Effector memory CD4-positive, alpha-beta T cell (primary cell): ENCODE data around the gene ABCF1.

Source experiments
- DNase-seq, 3 donors: peaks; one replicate each; pipeline ENCODE4 v3.0.0-alpha.2; 2020
- H3K27ac ChIP-seq: 2 replicates; pipeline ENCODE4 v1.7.0; 2013; ENCODE audit warnings: mild to moderate bottlenecking, low read length, moderate library complexity; ENCODE audit not compliant: insufficient read depth, poor library complexity, severe bottlenecking
- H3K27me3 ChIP-seq: replicated peaks from 2 replicates; pipeline ENCODE4 v1.7.0; 2013; ENCODE audit warnings: mild to moderate bottlenecking, low read length; ENCODE audit not compliant: insufficient read depth, control insufficient read depth, poor library complexity, severe bottlenecking
- H3K36me3 ChIP-seq: 2 replicates; pipeline ENCODE4 v1.7.0; 2013; ENCODE audit warnings: mild to moderate bottlenecking, low read length, moderate library complexity; ENCODE audit not compliant: control insufficient read depth, insufficient read depth
- H3K4me1 ChIP-seq: 2 replicates; pipeline ENCODE4 v1.7.0; 2013; ENCODE audit warnings: low read length, mild to moderate bottlenecking; ENCODE audit not compliant: control insufficient read depth, insufficient read depth, poor library complexity, severe bottlenecking
- H3K4me3 ChIP-seq: 2 replicates; pipeline ENCODE4 v1.7.0; 2013; ENCODE audit warnings: low read length, low read depth, mild to moderate bottlenecking; ENCODE audit not compliant: insufficient read depth, poor library complexity, severe bottlenecking
- H3K9me3 ChIP-seq: 2 replicates; pipeline ENCODE4 v1.7.0; 2013; ENCODE audit warnings: mild to moderate bottlenecking, low read length, moderate library complexity; ENCODE audit not compliant: control insufficient read depth

Gene ABCF1

DNA sequence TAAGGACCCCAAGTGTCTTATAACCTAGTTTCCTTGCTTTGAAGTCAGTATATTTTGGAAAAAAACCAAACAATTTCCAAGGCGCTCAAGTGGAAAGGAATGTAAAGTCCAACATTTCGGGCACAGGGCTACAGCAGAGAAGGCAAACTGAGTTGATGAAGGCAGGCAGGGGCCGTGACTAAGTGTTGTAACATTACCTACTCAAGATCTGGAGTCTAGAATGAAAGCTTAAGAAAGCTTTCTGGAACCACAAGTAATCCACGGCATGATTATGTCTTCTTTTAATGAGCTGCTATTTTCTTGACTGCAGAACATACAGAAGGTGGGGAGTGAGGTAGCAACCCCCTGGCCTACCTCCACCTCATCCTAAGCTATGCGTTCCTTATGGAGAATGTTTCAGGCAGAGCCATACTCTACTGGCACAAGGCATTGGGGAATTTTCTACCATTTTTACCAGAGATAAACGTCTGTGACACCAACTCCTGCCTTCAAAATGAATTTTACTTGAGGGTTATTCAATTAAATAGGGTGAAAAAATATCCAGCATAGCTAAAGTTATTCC is 41.5 kb downstream of the ABCF1 start:
- DNase-seq: no peak
- Histone ChIP-seq H3K4me3 (no peak overlapping the region), H3K9me3 (no peaks in the 10 kb centered on the region), H3K27me3 (no peaks in the 10 kb centered on the region), H3K4me1 (peaks cover 22% of the 10 kb centered on the region), H3K27ac (peak overlapping the region; percentile 97), H3K36me3 (peaks cover 21% of the 10 kb centered on the region)

DNA sequence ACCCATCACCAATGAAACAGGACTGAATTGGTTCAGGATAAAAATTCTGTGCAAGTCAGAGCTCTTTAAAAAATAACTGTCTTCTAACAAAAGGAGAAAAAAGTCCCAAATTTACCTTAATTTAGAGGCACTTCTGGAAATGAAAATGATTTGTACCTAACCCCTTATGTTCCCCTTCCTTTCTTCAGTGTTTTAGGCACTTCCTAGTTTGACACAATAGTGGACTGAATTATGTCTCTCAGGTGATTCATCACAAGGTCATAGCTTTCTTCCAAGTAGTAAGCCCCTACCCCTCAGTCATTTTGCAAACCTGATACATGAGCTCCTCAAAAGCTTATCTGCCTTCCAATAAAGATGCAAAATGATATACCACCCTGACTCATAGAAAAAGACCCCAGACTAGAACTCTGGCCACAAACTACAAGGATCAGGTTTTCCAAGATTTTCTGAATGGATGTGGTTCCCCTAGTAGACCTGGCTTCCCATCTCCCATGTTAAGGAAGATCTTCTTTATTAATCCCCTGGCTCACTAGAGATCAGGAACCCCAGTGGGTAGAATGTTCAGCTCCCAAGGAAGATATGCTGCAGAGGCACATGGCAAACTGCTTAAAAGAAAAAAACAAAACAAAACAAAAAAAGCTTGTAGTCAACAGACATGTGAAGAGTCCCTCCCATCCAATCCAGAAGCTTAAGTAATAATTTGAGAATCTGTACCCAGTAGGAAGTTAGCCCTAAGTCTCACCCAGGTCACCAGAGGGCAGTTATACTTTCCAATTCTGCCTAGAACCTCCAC is 42.2 kb downstream of the ABCF1 start:
- Histone ChIP-seq H3K4me3 (no peak overlapping the region), H3K9me3 (no peaks in the 10 kb centered on the region), H3K27me3 (no peaks in the 10 kb centered on the region), H3K27ac (peak overlapping the region; percentile 97), H3K4me1 (peaks cover 22% of the 10 kb centered on the region), H3K36me3 (peaks cover 19% of the 10 kb centered on the region)
- no peak for DNase-seq

DNA sequence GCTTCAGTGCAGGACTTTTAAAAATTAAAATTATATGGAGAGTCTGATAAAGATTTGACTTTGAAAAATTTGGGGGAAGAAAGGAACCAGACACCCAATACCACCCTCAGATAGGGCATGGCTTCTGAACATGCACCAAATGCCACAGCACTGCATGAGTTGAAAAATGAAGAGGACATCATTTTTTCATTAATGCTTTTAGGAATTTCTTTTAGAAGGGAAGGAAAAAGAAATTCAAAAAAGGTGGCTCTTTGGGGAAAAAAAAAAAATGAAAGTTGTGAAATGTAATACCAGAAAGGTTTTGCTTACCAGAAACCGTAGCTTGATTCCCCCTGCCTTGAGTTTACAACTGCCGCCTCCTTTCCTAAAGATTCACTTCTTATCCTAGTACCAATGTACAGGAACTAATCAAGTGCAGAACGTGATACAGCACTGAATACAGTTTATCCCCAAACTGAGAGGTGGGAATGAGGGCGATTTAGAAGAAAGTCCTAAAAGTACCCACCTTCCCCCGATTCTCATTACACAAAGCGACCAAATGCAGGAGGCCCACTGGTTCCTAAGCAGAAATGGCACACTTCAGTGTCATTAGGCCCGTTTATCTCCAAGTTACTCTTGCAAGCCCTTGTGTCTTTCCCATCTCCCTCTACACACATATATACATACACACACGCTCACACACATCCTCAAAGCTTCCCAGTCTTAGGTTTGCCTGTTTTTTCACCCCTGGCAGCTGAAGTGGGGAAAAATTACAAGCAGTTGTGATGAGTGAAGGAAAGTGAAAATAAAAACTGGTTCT is 43.0 kb downstream of the ABCF1 start:
- peaks cover 13% of the 10 kb centered on the region for H3K36me3 ChIP-seq
- H3K9me3 ChIP-seq: no peaks in the 10 kb centered on the region
- no peaks in the 10 kb centered on the region for H3K27me3 ChIP-seq
- H3K27ac ChIP-seq: peak overlapping the region; percentile 97
- DNase-seq: no peak
- peaks cover 22% of the 10 kb centered on the region for H3K4me1 ChIP-seq
- H3K4me3 ChIP-seq: peak overlapping the region; percentile 90

DNA sequence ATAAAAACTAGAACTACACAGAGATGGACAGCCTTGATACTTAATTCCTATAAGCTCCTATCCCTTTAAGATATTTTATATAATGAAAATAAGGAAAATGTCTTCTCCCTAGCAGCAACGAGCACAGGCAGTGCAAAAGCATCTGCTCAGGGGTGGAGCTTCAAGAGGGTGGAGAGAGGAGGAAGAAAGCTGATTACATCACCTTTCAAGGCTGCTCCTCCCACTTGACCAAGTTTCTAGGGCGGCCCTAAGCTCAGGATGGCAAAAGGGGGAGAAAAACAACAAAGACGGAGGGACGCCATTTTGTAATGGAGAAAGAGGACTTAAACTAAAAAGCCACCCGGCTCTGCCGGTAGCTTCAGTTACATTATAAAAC is 43.6 kb downstream of the ABCF1 start:
- Histone ChIP-seq H3K27ac (peak overlapping the region; percentile 97), H3K36me3 (peaks cover 15% of the 10 kb centered on the region), H3K4me1 (peaks cover 20% of the 10 kb centered on the region), H3K27me3 (no peaks in the 10 kb centered on the region), H3K4me3 (peak overlapping the region; percentile 90), H3K9me3 (no peaks in the 10 kb centered on the region)
- DNase-seq: peak; percentile 74 to 85 (median 77)

DNA sequence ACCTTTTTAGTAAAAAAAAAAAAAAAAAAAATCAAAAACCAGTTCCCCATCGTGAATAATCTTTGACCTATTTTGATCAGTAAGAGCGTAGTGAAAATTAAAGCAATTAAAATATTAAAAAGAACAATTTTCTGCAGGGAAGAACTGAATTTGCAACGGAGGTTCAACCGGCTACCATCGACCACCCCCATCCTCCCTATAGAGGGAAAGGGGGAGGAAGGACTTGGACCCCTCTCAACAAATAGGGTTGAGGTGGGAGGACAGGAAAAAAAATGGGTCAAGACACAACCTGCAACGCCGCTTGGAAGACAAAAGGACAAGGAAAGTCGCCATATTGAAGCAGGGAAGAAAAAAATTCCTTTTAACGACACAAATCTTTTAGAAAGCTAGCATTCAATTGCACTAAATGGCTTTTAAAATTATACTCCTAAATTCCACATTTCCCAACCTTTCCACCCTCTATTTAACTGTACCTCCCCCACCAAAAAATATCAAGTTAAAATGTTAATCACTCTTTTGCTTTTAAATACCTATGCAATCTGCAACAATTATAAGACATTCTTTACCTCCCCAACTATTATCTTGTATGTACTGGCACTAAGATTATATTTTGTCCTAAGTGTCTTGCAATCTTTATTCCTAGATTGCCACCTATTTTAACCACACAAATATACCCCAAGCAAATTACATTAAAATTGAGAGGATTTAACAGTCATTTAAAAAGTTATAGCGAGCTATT is 44.1 kb downstream of the ABCF1 start:
- peak in 1 of 3 donors; percentile 34 for DNase-seq
- H3K4me1 ChIP-seq: peaks cover 15% of the 10 kb centered on the region
- peak overlapping the region; percentile 90 for H3K4me3 ChIP-seq

DNA sequence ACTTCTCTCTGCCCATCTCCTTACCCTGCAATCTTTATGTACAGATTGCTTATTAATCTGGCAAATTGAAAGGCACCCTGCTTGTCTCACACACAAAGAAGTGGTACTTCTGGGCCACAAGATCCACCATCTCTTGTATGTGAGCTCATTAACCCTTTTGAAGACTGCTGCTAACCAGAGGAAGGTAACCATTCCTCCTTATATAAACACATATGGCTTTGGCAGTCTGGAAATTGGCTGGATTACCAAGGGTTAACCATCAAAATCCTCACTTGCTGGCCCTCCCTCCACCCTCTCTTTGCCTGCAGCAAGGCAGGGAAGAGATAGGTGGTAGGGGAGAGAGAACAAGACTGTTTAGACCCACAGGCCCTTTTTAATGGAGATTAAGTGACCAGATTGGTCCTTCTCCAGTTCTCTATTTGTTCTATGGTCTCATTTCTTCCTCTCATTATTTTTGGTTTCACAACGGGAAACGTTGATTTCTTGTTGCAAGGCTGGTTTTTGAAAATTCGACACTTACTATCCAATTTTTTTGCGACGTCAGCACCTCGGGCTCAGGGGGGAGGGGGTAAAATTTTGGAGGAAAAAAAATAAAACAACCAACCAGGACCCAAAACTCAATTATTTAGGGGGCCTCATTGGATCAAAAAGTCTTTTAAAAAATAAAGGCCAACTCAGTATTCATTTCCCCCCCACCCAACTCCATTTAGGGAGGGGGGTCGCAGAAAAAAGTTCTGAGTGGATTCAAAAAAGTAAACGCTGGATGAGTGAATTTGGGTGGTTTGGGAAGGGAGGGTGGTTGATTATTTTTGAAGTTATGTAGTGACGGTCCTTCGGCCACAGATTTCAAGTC is 44.9 kb downstream of the ABCF1 start:
- Histone ChIP-seq H3K9me3 (no peaks in the 10 kb centered on the region), H3K4me3 (peak overlapping the region; percentile 90), H3K36me3 (peaks cover 19% of the 10 kb centered on the region), H3K4me1 (peaks cover 11% of the 10 kb centered on the region), H3K27me3 (no peaks in the 10 kb centered on the region), H3K27ac (peak overlapping the region; percentile 97)
- DNase-seq: peak in 2 of 3 donors; percentile 25 to 34

More for the DNA sequence above, 44.1 kb downstream of the ABCF1 start:
- Histone ChIP-seq H3K36me3 (peaks cover 15% of the 10 kb centered on the region), H3K27me3 (no peaks in the 10 kb centered on the region), H3K9me3 (no peaks in the 10 kb centered on the region), H3K27ac (peak overlapping the region; percentile 97)

DNA sequence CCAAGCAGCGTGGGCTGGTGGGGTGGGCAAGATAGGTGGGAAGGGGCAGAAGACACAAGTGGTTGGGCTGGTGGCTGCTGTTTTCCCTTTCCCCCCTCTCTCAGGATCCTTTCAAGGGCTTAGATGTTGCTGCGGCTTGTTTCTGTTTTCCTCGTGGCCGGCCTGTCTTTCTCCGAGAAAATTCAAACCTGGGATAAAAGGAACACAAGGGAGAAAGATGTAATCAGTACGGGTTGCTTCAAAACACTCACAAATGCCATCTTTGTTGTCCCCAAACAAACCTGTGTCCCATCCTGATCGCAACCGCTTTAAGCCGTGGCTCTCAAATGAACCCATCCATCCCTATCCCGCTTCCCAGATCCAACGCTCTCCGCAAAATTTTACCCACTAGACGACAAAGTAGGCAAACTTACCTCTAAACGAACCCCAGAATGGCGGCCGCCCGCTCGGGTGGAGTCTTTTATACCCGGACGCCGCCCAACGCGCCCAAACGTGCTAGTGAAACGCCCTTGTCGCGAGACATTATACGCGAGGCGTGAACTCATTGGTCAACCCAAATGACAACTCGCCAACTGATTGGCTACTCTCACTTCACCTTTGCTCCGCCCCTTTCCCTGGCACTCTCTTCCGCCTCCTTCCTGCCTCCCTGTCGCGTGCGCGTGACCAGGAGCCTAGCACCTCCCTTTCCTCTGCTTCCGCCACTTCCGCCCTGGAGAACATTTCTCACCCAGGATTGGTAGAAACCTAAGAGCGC is 45.7 kb downstream of the ABCF1 start, which contains the start of gene PPP1R10:
TSS of gene PPP1R10 (minus strand) at position 433 of the 754 bp plus-strand sequence. CDS start 7,299 bp downstream, outside the sequence.
- Histone ChIP-seq H3K4me3 (peak within 1 kb of the TSS; percentile 95), H3K27ac (peak within 1 kb of the TSS; percentile 97), H3K27me3 (no peaks in the 10 kb centered on the region), H3K9me3 (no peaks in the 10 kb centered on the region), H3K4me1 (peaks cover 10% of the 10 kb centered on the region), H3K36me3 (peaks cover 26% of the 10 kb centered on the region)
- peak; percentile 98 to 99 (median 99) for DNase-seq

DNA sequence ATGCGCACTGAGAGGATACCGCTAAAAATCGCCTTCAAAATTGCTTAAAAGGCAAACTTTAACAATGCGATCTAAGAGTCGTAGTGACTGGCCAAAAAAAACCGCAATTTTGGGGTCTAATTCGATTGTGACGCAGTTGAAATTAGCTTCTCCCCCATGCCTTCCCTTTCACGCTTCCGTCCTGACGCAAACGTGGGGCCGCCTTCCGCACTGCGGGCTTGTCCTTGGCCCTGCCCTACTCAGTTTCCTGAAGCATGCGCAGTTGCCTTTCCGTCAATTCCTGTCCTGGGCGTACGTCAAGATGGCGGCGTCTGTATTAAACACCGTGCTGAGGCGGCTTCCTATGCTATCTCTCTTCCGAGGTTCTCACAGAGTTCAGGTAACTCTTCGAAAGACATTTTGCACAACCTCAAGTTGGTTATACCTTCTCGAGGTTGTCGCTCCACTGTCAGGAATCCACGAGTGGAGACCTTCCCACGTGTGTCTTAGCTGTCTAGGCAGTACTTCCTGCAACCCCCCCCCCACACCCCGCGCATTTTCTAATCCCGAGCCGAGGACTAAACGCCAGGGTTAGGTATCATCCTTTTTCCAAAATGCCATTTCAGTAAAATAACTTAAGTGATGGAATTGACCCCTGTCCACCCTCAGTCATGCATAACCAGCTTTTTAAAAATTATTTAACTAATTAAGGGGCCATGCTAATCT is 46.5 kb downstream of the ABCF1 start, which contains the start of gene MRPS18B:
TSS of gene MRPS18B (plus strand) at position 276 of the 705 bp plus-strand sequence. CDS start at position 302, 26 bp downstream.
- Histone ChIP-seq H3K4me1 (peaks cover 10% of the 10 kb centered on the region), H3K27me3 (no peaks in the 10 kb centered on the region), H3K36me3 (peaks cover 33% of the 10 kb centered on the region), H3K4me3 (peak within 1 kb of the TSS; percentile 95), H3K27ac (peak within 1 kb of the TSS; percentile 97), H3K9me3 (no peaks in the 10 kb centered on the region)
- DNase-seq: peak; percentile 96 to 99 (median 98)
